Keratinocyte (primary cell): Measurements from ENCODE around the gene RFPL4AL1.

Experiments used
- CTCF ChIP-seq, 3 experiments: IDR thresholded peaks in 1 of 3; conservative IDR thresholded peaks in 1 of 3; optimal IDR thresholded peaks in 1 of 3; 2 replicates in 2 of 3; 3 replicates in 1 of 3; pipeline versions ENCODE3 to v1.5.1; 2011; ENCODE audit warnings: low read length in 3 of 3, mild to moderate bottlenecking in 3 of 3, moderate library complexity in 2 of 3, control low read depth in 1 of 3, inconsistent platforms in 1 of 3; ENCODE audit not compliant: insufficient read depth in 2 of 3; ENCODE audit errors: extremely low read depth in 1 of 3
- EZH2 ChIP-seq: IDR thresholded peaks from one replicate; pipeline ENCODE4 v1.6.1; 2012; ENCODE audit warnings: inconsistent platforms, mild to moderate bottlenecking, low read length, moderate library complexity

GRCh38 chr19:55809381-55810058 lies 40.6 kb downstream of the RFPL4AL1 start:
- no peak for TF ChIP-seq CTCF (optimal IDR thresholded peaks at IDR 0.05 in 1 of 3, IDR thresholded peaks at IDR 0.05 in 1 of 3, conservative IDR thresholded peaks at IDR 0.05 in 1 of 3; ENCODE audit: extremely low read depth in 1 of 3, insufficient read depth in 2 of 3, low read length in 3 of 3)
- TF ChIP-seq EZH2 = no peak
